Subcutaneous abdominal adipose tissue (tissue), 5 donors: Measurements from ENCODE around the gene TUBGCP5.
A peak's percentile ranks its signal among the peaks of the same experiment; 100 is the strongest.

Experiments used
- H3K27ac ChIP-seq: one replicate; pipeline ENCODE4 v1.7.0; 2013; ENCODE audit warnings: low read depth, mild to moderate bottlenecking, inconsistent platforms, low read length, moderate library complexity
- H3K27me3 ChIP-seq, 5 donors: one replicate each; pipeline ENCODE4 v1.7.0; 2013; ENCODE audit warnings: low read length in 5 of 5, inconsistent platforms in 1 of 5; ENCODE audit not compliant: control insufficient read depth in 5 of 5, insufficient read depth in 4 of 5
- H3K36me3 ChIP-seq, 5 donors: one replicate each; pipeline ENCODE4 v1.7.0; 2013; ENCODE audit warnings: low read length in 5 of 5; ENCODE audit not compliant: control insufficient read depth in 5 of 5, insufficient read depth in 5 of 5
- H3K4me1 ChIP-seq, 5 donors: one replicate each; pipeline ENCODE4 v1.7.0; 2013; ENCODE audit warnings: low read length in 5 of 5, mild to moderate bottlenecking in 3 of 5, moderate library complexity in 1 of 5; ENCODE audit not compliant: control insufficient read depth in 5 of 5, insufficient read depth in 5 of 5
- H3K4me3 ChIP-seq, 5 donors: one replicate each; pipeline ENCODE4 v1.7.0; 2013; ENCODE audit warnings: low read length in 5 of 5, low read depth in 1 of 5
- H3K9ac ChIP-seq, 5 donors: one replicate each; pipeline ENCODE4 v1.7.0; 2013; ENCODE audit warnings: low read length in 5 of 5, mild to moderate bottlenecking in 4 of 5, moderate library complexity in 3 of 5
- H3K9me3 ChIP-seq, 5 donors: one replicate each; pipeline ENCODE4 v1.7.0; 2013; ENCODE audit warnings: low read length in 5 of 5; ENCODE audit not compliant: control insufficient read depth in 5 of 5
- donor health status: healthy.
- donor health status: healthy.
- donor health status: healthy.
- donor health status: healthy.
- donor health status: healthy.

Gene TUBGCP5

GRCh38 chr15:22966321-22967083 is 72.9 kb downstream of the TUBGCP5 start:
- peaks cover 0 to 5% (median 2%) of the 10 kb centered on the region in 5 donors for H3K36me3 ChIP-seq
- no peak overlapping the region for H3K4me3 ChIP-seq
- H3K27ac ChIP-seq = no peak overlapping the region
- H3K9ac ChIP-seq = no peak overlapping the region
- peaks cover 0 to 3% (median 0%) of the 10 kb centered on the region in 5 donors for H3K9me3 ChIP-seq
- peaks cover 10 to 44% (median 32%) of the 10 kb centered on the region in 5 donors for H3K4me1 ChIP-seq
- no peaks in the 10 kb centered on the region for H3K27me3 ChIP-seq

DNA sequence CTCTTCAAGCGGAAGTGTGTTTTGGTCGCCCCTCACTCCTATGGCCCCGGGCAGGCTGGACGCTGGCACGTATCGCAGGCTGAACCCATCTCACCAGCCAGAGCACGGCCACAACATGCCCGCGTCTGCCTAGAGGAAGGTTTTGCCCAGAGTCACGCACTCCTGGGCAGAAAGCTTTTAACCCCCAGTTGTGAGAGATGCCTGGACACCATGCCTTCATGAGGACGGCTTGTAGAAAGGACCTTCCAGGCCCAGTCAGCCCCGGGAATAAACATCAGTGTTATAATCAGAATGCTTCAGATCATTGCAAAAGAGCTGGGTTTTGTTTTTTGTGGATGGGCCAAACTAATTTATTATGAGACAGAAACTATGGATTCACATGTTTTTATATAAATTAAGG is 75.7 kb downstream of the TUBGCP5 start:
- Histone ChIP-seq H3K4me3 (no peak overlapping the region), H3K27me3 (no peaks in the 10 kb centered on the region), H3K36me3 (peaks cover 0 to 5% (median 2%) of the 10 kb centered on the region in 5 donors), H3K27ac (peak overlapping the region; percentile 83), H3K4me1 (peaks cover 15 to 67% (median 55%) of the 10 kb centered on the region in 5 donors), H3K9me3 (no peaks in the 10 kb centered on the region), H3K9ac (peak overlapping the region in 2 of 5 donors; percentile 23 to 38)

- H3K4me1 ChIP-seq = peaks cover 15 to 67% (median 55%) of the 10 kb centered on the region in 5 donors
- H3K9ac ChIP-seq = no peak overlapping the region
- no peak overlapping the region for H3K4me3 ChIP-seq
- peaks cover 0 to 5% (median 2%) of the 10 kb centered on the region in 5 donors for H3K36me3 ChIP-seq
- peak overlapping the region; percentile 83 for H3K27ac ChIP-seq
- H3K27me3 ChIP-seq = no peaks in the 10 kb centered on the region
- no peaks in the 10 kb centered on the region for H3K9me3 ChIP-seq
These were observed 76.8 kb downstream of the TUBGCP5 start for GRCh38 chr15:22962611-22963010.

DNA sequence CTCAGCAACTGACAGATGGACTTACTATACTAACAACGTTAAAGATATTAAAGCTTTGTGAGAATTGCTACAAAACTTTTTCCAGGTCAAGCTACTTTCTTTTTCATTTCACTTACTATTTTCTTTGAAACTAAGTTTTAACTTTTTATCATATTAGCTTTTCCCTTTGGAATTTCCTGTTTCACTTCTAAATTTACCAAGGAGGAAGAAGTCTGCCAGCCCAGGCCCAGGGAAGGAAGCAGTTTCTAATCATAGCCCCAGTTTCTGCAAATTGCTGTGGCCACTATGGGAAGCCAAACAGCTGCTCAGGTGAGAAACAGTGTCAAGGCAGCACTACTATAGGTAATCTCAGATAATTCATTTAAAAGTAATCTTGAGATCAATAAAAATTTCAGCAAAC is 77.6 kb downstream of the TUBGCP5 start:
- H3K9ac ChIP-seq = peak overlapping the region in 1 of 5 donors; percentile 17
- no peak overlapping the region for H3K4me3 ChIP-seq
- H3K9me3 ChIP-seq = no peaks in the 10 kb centered on the region
- peaks cover 0 to 5% (median 2%) of the 10 kb centered on the region in 5 donors for H3K36me3 ChIP-seq
- H3K27ac ChIP-seq = peak overlapping the region; percentile 83
- peaks cover 15 to 71% (median 56%) of the 10 kb centered on the region in 5 donors for H3K4me1 ChIP-seq
- H3K27me3 ChIP-seq = no peaks in the 10 kb centered on the region

- H3K36me3 ChIP-seq = peaks cover 0 to 2% (median 0%) of the 10 kb centered on the region in 5 donors
- H3K4me3 ChIP-seq = no peak overlapping the region
- peaks cover 15 to 83% (median 68%) of the 10 kb centered on the region in 5 donors for H3K4me1 ChIP-seq
- H3K9ac ChIP-seq = no peak overlapping the region
- H3K27me3 ChIP-seq = no peaks in the 10 kb centered on the region
- peak overlapping the region; percentile 9 for H3K27ac ChIP-seq
- no peaks in the 10 kb centered on the region for H3K9me3 ChIP-seq
These were observed 78.8 kb downstream of the TUBGCP5 start for GRCh38 chr15:22960556-22960955.

DNA sequence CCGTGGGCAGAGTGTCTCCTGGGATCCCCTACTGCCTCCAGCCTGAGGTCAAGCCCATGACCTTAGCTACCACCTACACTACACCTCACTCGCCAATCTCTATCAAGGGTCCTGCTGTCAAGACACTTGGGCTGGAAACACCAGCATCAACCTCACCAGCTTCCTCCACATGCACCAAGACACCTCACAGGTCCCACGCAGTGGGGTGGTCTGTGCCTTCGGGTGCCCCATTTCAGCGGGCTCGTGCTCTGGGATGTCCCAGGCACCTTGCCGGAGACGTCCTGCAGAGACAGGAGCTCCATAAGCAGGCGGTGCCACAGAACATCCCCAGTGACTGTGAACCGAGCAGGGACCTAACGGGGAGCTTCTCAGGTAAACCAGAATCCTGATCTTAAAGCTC is 79.2 kb downstream of the TUBGCP5 start:
- H3K27me3 ChIP-seq = no peaks in the 10 kb centered on the region
- peak overlapping the region; percentile 9 for H3K27ac ChIP-seq
- H3K4me3 ChIP-seq = no peak overlapping the region
- peak overlapping the region in 1 of 5 donors; percentile 33 for H3K9ac ChIP-seq
- H3K36me3 ChIP-seq = no peaks in the 10 kb centered on the region
- H3K4me1 ChIP-seq = peaks cover 15 to 88% (median 73%) of the 10 kb centered on the region in 5 donors
- no peaks in the 10 kb centered on the region for H3K9me3 ChIP-seq

DNA sequence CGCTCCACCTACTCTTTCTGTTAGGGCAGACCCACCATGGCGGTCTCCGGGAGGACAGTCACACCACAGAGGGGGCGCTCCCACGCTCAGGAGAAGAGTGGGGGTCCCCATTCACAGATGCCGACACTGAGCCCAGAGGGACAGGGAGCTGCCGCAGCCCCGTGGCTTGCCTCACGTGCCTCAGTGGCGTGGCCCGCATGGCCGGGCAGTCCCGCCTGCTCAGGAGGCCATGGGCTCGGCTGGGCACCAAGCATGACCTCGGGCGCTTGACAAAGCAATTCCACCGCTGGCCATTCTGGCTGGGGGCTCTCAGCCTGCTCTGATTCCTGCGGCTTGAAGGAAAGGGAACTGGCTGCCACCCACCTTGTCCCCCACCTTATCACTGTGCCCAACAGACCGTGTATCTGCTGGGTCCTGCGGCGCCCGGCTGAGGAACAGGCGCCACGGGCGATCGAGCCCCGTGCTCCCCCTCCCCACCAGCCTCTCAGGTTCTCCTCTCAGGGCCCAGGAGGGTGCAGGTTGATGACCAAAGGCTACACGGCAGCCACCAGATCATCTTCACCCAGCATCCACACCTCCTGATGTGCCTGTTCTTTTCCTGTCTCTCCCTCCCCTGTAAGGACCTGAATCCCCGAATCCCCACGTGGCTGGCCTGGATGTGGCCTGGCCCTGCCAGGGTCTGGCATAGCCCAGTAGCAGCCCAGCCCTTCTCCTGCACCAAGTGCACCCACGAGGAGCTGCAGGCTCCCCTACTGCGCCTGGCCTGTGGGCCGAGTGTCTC is 79.9 kb downstream of the TUBGCP5 start:
- no peaks in the 10 kb centered on the region for H3K27me3 ChIP-seq
- peaks cover 14 to 92% (median 77%) of the 10 kb centered on the region in 5 donors for H3K4me1 ChIP-seq
- no peaks in the 10 kb centered on the region for H3K36me3 ChIP-seq
- no peak overlapping the region for H3K4me3 ChIP-seq
- H3K27ac ChIP-seq = peak overlapping the region; percentile 9
- no peaks in the 10 kb centered on the region for H3K9me3 ChIP-seq
- peak overlapping the region in 1 of 5 donors; percentile 33 for H3K9ac ChIP-seq

DNA sequence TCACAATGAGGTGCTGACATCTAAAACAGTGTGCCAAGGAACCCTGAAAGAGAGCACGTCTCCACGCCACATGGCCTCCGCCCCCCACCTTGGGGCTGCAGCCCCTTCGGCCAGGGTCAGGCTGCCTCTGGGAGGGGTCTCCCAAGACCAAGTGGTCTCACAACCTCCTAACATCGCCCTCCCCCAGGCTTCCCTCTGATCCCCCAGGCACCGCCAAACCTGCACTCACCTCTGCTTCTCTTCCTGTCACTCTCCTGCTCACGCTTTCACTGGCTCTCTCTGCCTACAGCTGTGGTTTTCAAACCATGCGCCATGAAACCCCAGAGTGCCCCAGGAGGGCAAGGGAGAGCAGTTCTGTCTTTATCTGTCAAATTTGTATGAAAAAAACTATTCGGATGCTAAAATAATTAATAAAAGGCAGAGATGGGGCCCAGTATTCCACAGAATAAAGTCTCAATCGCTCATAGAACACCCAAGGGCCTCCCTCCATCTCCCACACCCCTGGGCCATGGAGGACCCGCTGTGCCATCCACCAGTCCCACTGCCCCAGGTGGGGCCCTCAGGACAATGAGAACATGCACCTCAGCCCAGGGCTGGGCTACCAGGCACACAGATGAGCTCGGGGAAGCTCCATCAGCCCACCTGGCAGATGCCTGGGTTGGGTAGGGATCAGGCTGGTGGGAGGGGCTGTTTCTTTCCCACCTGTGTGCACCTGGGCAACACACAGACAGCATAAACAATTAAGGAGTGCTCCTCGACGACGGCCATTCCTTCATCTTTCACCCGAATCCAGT is 80.7 kb downstream of the TUBGCP5 start:
- Histone ChIP-seq H3K27me3 (no peaks in the 10 kb centered on the region), H3K4me3 (no peak overlapping the region), H3K4me1 (peaks cover 12 to 90% (median 75%) of the 10 kb centered on the region in 5 donors), H3K9ac (peak overlapping the region in 1 of 5 donors; percentile 30), H3K36me3 (no peaks in the 10 kb centered on the region), H3K27ac (no peak overlapping the region), H3K9me3 (no peaks in the 10 kb centered on the region)

GRCh38 chr15:22956978-22957260 is 82.5 kb downstream of the TUBGCP5 start:
- Histone ChIP-seq H3K9ac (no peak overlapping the region), H3K27ac (peak overlapping the region; percentile 33), H3K9me3 (no peaks in the 10 kb centered on the region), H3K4me1 (peaks cover 5 to 89% (median 66%) of the 10 kb centered on the region in 5 donors), H3K4me3 (no peak overlapping the region), H3K27me3 (no peaks in the 10 kb centered on the region), H3K36me3 (no peaks in the 10 kb centered on the region)
